DND-41 (cell line): ENCODE measurements around the gene GPR37L1.

ENCODE experiments used
- ATAC-seq: fragments of 200-7000 bp; cut with Tn5 transposase; 3 replicates; pipeline ENCODE4 v1.9.1; 2021; ENCODE audit warnings: low read depth; ENCODE audit not compliant: insufficient read depth
- DNase-seq: peaks from one replicate; pipeline ENCODE4 v3.0.0-alpha.2; 2020
- H2AFZ ChIP-seq: 2 replicates; pipeline ENCODE4 v1.6.0; 2012; ENCODE audit warnings: low read depth, low read length
- H3K27ac ChIP-seq: 2 replicates; pipeline ENCODE4 v1.5.1; 2012; ENCODE audit warnings: low read length, inconsistent platforms
- H3K27me3 ChIP-seq: fragments of 200-600 bp; sonication (generic); 2 replicates; pipeline ENCODE4 v1.6.0; 2012; ENCODE audit warnings: low read length, mild to moderate bottlenecking, inconsistent platforms; ENCODE audit not compliant: insufficient read depth, poor library complexity
- H3K36me3 ChIP-seq: 2 replicates; pipeline ENCODE4 v1.5.1; 2012; ENCODE audit warnings: low read length, inconsistent platforms; ENCODE audit not compliant: insufficient read depth
- H3K4me1 ChIP-seq: 2 replicates; pipeline ENCODE4 v1.5.1; 2012; ENCODE audit warnings: mild to moderate bottlenecking, low read length; ENCODE audit not compliant: insufficient read depth
- H3K4me2 ChIP-seq: 2 replicates; pipeline ENCODE4 v1.6.0; 2012; ENCODE audit warnings: mild to moderate bottlenecking, moderate library complexity, low read length, inconsistent platforms; ENCODE audit not compliant: insufficient read depth
- H3K4me3 ChIP-seq, 2 experiments: fragments of 200-600 bp in 1 of 2; shearing (Covaris generic) in 1 of 2; 2 replicates each; pipeline ENCODE4 v1.5.1; 2012 to 2016; ENCODE audit warnings: inconsistent platforms in 2 of 2, low read length in 2 of 2, mild to moderate bottlenecking in 2 of 2, low read depth in 1 of 2, moderate library complexity in 1 of 2
- H3K79me2 ChIP-seq: 2 replicates; pipeline ENCODE4 v1.6.0; 2012; ENCODE audit warnings: low read length, inconsistent platforms; ENCODE audit not compliant: insufficient read depth
- H3K9ac ChIP-seq: 2 replicates; pipeline ENCODE4 v1.6.0; 2012; ENCODE audit warnings: low read depth, mild to moderate bottlenecking, inconsistent platforms, low read length, moderate library complexity
- H3K9me3 ChIP-seq: 2 replicates; pipeline ENCODE4 v1.5.1; 2012; ENCODE audit warnings: low read length, moderate library complexity, mild to moderate bottlenecking, inconsistent platforms; ENCODE audit not compliant: insufficient read depth, severe bottlenecking
- H4K20me1 ChIP-seq: 2 replicates; pipeline ENCODE4 v1.6.0; 2012; ENCODE audit warnings: low read length; ENCODE audit not compliant: insufficient read depth
- EZH2 ChIP-seq: IDR thresholded peaks from 3 replicates; pipeline ENCODE4 v1.6.1; 2012; ENCODE audit warnings: borderline replicate concordance, low read depth, mild to moderate bottlenecking, moderate library complexity, low read length, inconsistent platforms; ENCODE audit not compliant: severe bottlenecking
- TF ChIP-seq, protein P1 (sequence below): IDR thresholded peaks from 2 replicates; pipeline ENCODE4 v1.5.1; 2012; ENCODE audit warnings: borderline replicate concordance, low read length, moderate library complexity, mild to moderate bottlenecking; ENCODE audit not compliant: poor library complexity, severe bottlenecking; ENCODE audit errors: extremely low read depth

The GPR37L1 gene

GRCh38 chr1:202112859-202113689 is 9.6 kb upstream of the GPR37L1 start:
- no peak for DNase-seq

DNA sequence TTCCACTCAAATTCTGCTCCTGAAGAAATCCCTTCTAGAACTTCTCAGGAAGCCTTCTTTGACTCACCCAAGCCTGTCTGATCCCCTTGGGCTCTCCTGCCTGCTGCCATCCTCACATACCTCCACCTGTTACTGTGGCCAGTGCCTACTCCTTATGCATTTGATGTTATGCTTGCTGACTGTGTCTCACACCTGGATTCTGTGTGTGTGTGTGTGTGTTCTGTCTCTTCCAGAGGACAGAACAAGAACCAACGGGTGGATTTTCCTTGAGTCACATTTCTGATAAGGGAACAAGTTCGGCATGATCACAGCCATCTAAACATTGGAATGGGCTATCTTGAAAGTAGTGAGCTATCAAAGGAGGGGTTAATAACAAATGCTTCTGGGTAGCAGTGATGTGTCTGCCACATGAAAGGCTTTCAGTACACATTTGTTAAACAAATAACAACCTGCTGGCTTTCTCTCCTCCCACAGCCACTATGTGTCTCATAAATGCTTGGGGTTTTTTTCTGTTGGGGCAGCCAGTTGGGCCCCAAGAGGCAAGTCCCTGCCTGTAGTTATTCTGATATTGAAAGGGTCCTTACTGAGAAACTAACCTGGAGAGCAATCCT is 8.9 kb upstream of the GPR37L1 start:
- Histone ChIP-seq H3K4me2 (no peak overlapping the region), H3K4me1 (no peaks in the 10 kb centered on the region), H3K36me3 (no peaks in the 10 kb centered on the region), H3K27ac (no peak overlapping the region), H3K4me3 (no peak overlapping the region), H4K20me1 (no peaks in the 10 kb centered on the region), H3K9ac (no peak overlapping the region), H3K27me3 (peaks cover 6% of the 10 kb centered on the region), H2AFZ (no peak overlapping the region), H3K79me2 (no peaks in the 10 kb centered on the region), H3K9me3 (no peaks in the 10 kb centered on the region)
- no peak for TF ChIP-seq EZH2
- TF ChIP-seq, protein P1, sequence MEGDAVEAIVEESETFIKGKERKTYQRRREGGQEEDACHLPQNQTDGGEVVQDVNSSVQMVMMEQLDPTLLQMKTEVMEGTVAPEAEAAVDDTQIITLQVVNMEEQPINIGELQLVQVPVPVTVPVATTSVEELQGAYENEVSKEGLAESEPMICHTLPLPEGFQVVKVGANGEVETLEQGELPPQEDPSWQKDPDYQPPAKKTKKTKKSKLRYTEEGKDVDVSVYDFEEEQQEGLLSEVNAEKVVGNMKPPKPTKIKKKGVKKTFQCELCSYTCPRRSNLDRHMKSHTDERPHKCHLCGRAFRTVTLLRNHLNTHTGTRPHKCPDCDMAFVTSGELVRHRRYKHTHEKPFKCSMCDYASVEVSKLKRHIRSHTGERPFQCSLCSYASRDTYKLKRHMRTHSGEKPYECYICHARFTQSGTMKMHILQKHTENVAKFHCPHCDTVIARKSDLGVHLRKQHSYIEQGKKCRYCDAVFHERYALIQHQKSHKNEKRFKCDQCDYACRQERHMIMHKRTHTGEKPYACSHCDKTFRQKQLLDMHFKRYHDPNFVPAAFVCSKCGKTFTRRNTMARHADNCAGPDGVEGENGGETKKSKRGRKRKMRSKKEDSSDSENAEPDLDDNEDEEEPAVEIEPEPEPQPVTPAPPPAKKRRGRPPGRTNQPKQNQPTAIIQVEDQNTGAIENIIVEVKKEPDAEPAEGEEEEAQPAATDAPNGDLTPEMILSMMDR, result no peak
- ATAC-seq, result no peak
- DNase-seq, result no peak

More at GRCh38 chr1:202112859-202113689, 9.6 kb upstream of the GPR37L1 start:
- no peak for ATAC-seq
- no peak overlapping the region for H3K4me3 ChIP-seq
- H3K9ac ChIP-seq, result no peak overlapping the region
- no peaks in the 10 kb centered on the region for H3K4me1 ChIP-seq
- no peaks in the 10 kb centered on the region for H4K20me1 ChIP-seq
- no peaks in the 10 kb centered on the region for H3K79me2 ChIP-seq
- H3K36me3 ChIP-seq, result no peaks in the 10 kb centered on the region
- peaks cover 9% of the 10 kb centered on the region for H3K27me3 ChIP-seq
- H3K27ac ChIP-seq, result no peak overlapping the region
- TF ChIP-seq, protein P1, result no peak
- no peak for TF ChIP-seq EZH2
- H3K4me2 ChIP-seq, result no peak overlapping the region
- no peak overlapping the region for H2AFZ ChIP-seq
- H3K9me3 ChIP-seq, result no peaks in the 10 kb centered on the region

- Histone ChIP-seq H3K79me2 (no peaks in the 10 kb centered on the region), H3K9ac (no peak overlapping the region), H3K4me1 (no peaks in the 10 kb centered on the region), H4K20me1 (no peaks in the 10 kb centered on the region), H2AFZ (no peak overlapping the region), H3K36me3 (no peaks in the 10 kb centered on the region), H3K9me3 (no peaks in the 10 kb centered on the region), H3K4me3 (no peak overlapping the region), H3K27me3 (peaks cover 6% of the 10 kb centered on the region), H3K4me2 (no peak overlapping the region), H3K27ac (no peak overlapping the region)
- no peak for DNase-seq
- ATAC-seq, result no peak
- TF ChIP-seq EZH2, result no peak
- TF ChIP-seq, protein P1, result no peak
Measured at GRCh38 chr1:202116287-202116686, 6.4 kb upstream of the GPR37L1 start.
